ENCODE results near the gene MRPS26.

GRCh38 chr20:3021327-3021726 is 24.5 kb upstream of the MRPS26 start:
- TF ChIP-seq CTCF (IDR thresholded peaks at IDR 0.05) (no peak), POLR2A (IDR thresholded peaks at IDR 0.05) (no peak)
